SK-N-SH treated with all-trans-retinoic acid at 6 μM for 48 hours (cell line): ENCODE data around the gene DRD4.

ENCODE experiments used
- ARNTL ChIP-seq: fragments of 450-650 bp; formaldehyde crosslinking; IDR thresholded peaks from 2 replicates; pipeline ENCODE4 v1.5.0; 2020; ENCODE audit warnings: low read depth, mild to moderate bottlenecking, moderate library complexity, borderline replicate concordance
- CREB5 ChIP-seq: fragments of 250-450 bp; sonication (Bioruptor Pico); IDR thresholded peaks from 2 replicates; pipeline ENCODE4 v1.5.1; 2020; ENCODE audit warnings: low read depth, mild to moderate bottlenecking, moderate library complexity
- CSDC2 ChIP-seq: fragments of 250-450 bp; sonication (Bioruptor Pico); IDR thresholded peaks from 2 replicates; pipeline ENCODE4 v1.5.0; 2020; ENCODE audit warnings: mild to moderate bottlenecking, moderate library complexity
- GLIS3 ChIP-seq: fragments of 250-450 bp; sonication (Bioruptor Pico); IDR thresholded peaks from 2 replicates; pipeline ENCODE4 v1.5.0; 2020; ENCODE audit warnings: mild to moderate bottlenecking, moderate library complexity
- ISL1 ChIP-seq: fragments of 250-450 bp; sonication (Bioruptor Pico); IDR thresholded peaks from 2 replicates; pipeline ENCODE4 v2.1.2; 2022; ENCODE audit warnings: mild to moderate bottlenecking, moderate library complexity
- OSR1 ChIP-seq: fragments of 250-450 bp; sonication (Bioruptor Pico); IDR thresholded peaks from 2 replicates; pipeline ENCODE4 v1.8.0; 2022; ENCODE audit warnings: moderate library complexity, mild to moderate bottlenecking, inconsistent platforms
- TCF4 ChIP-seq: fragments of 250-450 bp; sonication (Bioruptor Pico); IDR thresholded peaks from 2 replicates; pipeline ENCODE4 v1.8.0; 2021; ENCODE audit warnings: mild to moderate bottlenecking, moderate library complexity, borderline replicate concordance
- ZFP3 ChIP-seq: fragments of 250-450 bp; sonication (Bioruptor Pico); IDR thresholded peaks from 2 replicates; pipeline ENCODE4 v1.5.0; 2020; ENCODE audit warnings: mild to moderate bottlenecking, moderate library complexity
- ZFP30 ChIP-seq: fragments of 450-650 bp; formaldehyde crosslinking; IDR thresholded peaks from 2 replicates; pipeline ENCODE4 v1.5.0; 2022; ENCODE audit warnings: mild to moderate bottlenecking, moderate library complexity
- ZNF565 ChIP-seq: fragments of 450-650 bp; formaldehyde crosslinking; conservative IDR thresholded peaks from 2 replicates; pipeline ENCODE4 v1.5.0; 2020; ENCODE audit warnings: low read depth, mild to moderate bottlenecking, moderate library complexity
- TF ChIP-seq, protein P1 (sequence below): fragments of 250-450 bp; sonication (Bioruptor Pico); IDR thresholded peaks from 2 replicates; pipeline ENCODE4 v1.8.0; 2020; ENCODE audit warnings: mild to moderate bottlenecking, moderate library complexity, borderline replicate concordance

DNA sequence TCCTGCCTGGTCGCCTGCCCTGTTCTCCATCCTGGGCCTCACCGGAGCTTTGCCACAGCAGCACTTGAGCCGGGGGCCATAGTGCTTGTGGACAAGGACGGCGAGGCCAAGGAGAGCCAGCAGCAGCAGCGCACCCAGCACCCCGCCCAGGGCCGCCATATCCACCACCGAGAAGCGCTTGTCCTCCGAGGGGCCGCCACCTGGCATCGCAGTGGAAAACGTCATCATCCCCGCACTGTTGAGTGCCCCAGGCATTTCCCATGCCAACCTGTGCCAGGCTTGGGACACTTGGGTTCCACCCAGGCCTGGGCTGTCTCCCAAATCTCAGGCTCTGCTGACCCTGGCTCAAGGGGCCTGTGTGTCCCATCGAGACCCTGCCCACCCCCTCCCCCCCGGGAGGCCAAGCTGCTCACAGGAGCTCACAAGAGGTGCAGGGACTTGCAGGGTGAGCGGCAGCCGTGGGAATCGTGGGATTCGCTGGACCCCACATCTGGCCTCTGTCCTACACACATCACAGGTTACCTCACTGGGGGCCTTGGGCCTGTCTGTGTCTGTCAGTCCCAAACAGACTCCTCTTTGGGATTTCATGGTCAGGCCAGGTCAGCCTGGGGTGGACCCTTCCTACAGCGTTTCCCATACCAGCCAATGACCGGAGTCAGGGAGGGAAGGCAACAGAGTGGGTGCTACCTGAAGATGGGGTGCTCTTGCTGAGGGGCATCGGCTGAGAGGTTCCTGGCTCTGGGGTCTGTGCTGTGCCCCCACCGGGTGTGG lies 19.0 kb upstream of the DRD4 start:
- TF ChIP-seq ZFP3 (CRISPR knock-in tag) (no peak), CREB5 (CRISPR knock-in tag) (no peak), ARNTL (CRISPR knock-in tag) (no peak), CSDC2 (no peak), TCF4 (CRISPR knock-in tag) (no peak), ZFP30 (CRISPR knock-in tag) (no peak), ISL1 (CRISPR knock-in tag) (no peak), GLIS3 (CRISPR knock-in tag) (no peak), OSR1 (CRISPR knock-in tag) (no peak), ZNF565 (no peak)
- TF ChIP-seq, protein P1, sequence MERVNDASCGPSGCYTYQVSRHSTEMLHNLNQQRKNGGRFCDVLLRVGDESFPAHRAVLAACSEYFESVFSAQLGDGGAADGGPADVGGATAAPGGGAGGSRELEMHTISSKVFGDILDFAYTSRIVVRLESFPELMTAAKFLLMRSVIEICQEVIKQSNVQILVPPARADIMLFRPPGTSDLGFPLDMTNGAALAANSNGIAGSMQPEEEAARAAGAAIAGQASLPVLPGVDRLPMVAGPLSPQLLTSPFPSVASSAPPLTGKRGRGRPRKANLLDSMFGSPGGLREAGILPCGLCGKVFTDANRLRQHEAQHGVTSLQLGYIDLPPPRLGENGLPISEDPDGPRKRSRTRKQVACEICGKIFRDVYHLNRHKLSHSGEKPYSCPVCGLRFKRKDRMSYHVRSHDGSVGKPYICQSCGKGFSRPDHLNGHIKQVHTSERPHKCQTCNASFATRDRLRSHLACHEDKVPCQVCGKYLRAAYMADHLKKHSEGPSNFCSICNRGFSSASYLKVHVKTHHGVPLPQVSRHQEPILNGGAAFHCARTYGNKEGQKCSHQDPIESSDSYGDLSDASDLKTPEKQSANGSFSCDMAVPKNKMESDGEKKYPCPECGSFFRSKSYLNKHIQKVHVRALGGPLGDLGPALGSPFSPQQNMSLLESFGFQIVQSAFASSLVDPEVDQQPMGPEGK (CRISPR knock-in tag) = no peak
